Lung (tissue), 12 donors: Measurements from ENCODE around the gene R3HCC1L. TPM values are rescaled to one million over a fixed set of nuclear protein-coding genes. Genes with fewer than 3 reads are reported as not detected.

Experiments used
- ATAC-seq: fragments of 200-7000 bp; cut with Tn5 transposase; one replicate; pipeline ENCODE4 v1.9.1; 2020; ENCODE audit warnings: moderate number of reproducible peaks; ENCODE audit not compliant: insufficient read depth, low FRiP score
- DNase-seq, 3 donors: peaks; one replicate each; pipeline ENCODE4 v3.0.0-alpha.2; 2013 to 2017
- H3K27ac ChIP-seq, 2 donors: one replicate each; pipeline ENCODE4 v1.5.1; 2013; ENCODE audit warnings: mild to moderate bottlenecking in 2 of 2, moderate library complexity in 2 of 2, control low read depth in 1 of 2, inconsistent platforms in 1 of 2, low read depth in 1 of 2, low read length in 1 of 2
- H3K27me3 ChIP-seq, 3 donors: one replicate each; pipeline ENCODE4 v1.5.1; 2013; ENCODE audit warnings: low read length in 2 of 3; ENCODE audit not compliant: control insufficient read depth in 3 of 3, insufficient read depth in 3 of 3
- H3K36me3 ChIP-seq, 4 donors: one replicate each; pipeline ENCODE4 v1.5.1; 2013; ENCODE audit warnings: low read length in 4 of 4, mild to moderate bottlenecking in 1 of 4, moderate library complexity in 1 of 4; ENCODE audit not compliant: control insufficient read depth in 4 of 4, insufficient read depth in 4 of 4
- H3K4me1 ChIP-seq, 5 donors: one replicate each; pipeline ENCODE4 v1.5.1; 2013; ENCODE audit warnings: low read length in 5 of 5, mild to moderate bottlenecking in 2 of 5, moderate library complexity in 1 of 5; ENCODE audit not compliant: control insufficient read depth in 5 of 5, insufficient read depth in 5 of 5
- H3K4me3 ChIP-seq: one replicate; pipeline ENCODE4 v1.5.1; 2013; ENCODE audit warnings: mild to moderate bottlenecking, control low read depth, moderate library complexity
- H3K9ac ChIP-seq, 2 donors: one replicate each; pipeline ENCODE4 v1.5.1; 2013; ENCODE audit warnings: low read length in 2 of 2, control low read depth in 1 of 2; ENCODE audit not compliant: insufficient read depth in 1 of 2
- H3K9me3 ChIP-seq, 4 donors: one replicate each; pipeline ENCODE4 v1.5.1; 2013; ENCODE audit warnings: low read length in 3 of 4, mild to moderate bottlenecking in 1 of 4, moderate library complexity in 1 of 4; ENCODE audit not compliant: control insufficient read depth in 4 of 4, insufficient read depth in 3 of 4
- WGBS, 2 donors: extraction: QIAGEN DNeasy Blood & Tissue Kit; methylation state at CpG; one replicate each; pipeline ENCODE4 v1.1.7; 2013; 5-methylcytosine and 5-hydroxymethylcytosine counted together
- polyA plus RNA-seq, 2 donors: library from polyadenylated mRNA; stranded (reverse); fragments of 200-250 nt; gene quantifications; one replicate each; pipeline ENCODE4 v1.2.1, GENCODE V29; 2013
- total RNA-seq, 2 donors: library from RNA; depleted of rRNA in 1 of 2; stranded (reverse); fragments of >200 nt in 1 of 2; gene quantifications; one replicate each; pipeline ENCODE4 v1.2.1, GENCODE V29; 2014 to 2021
- TF ChIP-seq, protein P1 (sequence below): IDR thresholded peaks from 2 replicates; pipeline ENCODE4 v1.5.1; 2012; ENCODE audit warnings: mild to moderate bottlenecking; ENCODE audit errors: control extremely low read depth, extremely low read depth
- donor health status: control.
- donor health status: control.
- donor health status: Bipolar disorder and iron deficiency.
- donor health status: healthy.
- donor health status: DM: yes; HTN: yes; CAD: no.

Gene R3HCC1L
- total and polyA plus RNA-seq, 4 donors = 5.0 to 39.4 (median 11.3) TPM

GRCh38 chr10:98201760-98202159, 67.3 kb downstream of the R3HCC1L start:
- Histone ChIP-seq H3K9me3 (no peaks in the 10 kb centered on the region), H3K27me3 (no peaks in the 10 kb centered on the region), H3K4me1 (peaks cover 0 to 5% (median 0%) of the 10 kb centered on the region in 5 donors), H3K4me3 (no peak overlapping the region), H3K27ac (no peak overlapping the region), H3K9ac (no peak overlapping the region), H3K36me3 (no peaks in the 10 kb centered on the region)
- TF ChIP-seq, protein P1, sequence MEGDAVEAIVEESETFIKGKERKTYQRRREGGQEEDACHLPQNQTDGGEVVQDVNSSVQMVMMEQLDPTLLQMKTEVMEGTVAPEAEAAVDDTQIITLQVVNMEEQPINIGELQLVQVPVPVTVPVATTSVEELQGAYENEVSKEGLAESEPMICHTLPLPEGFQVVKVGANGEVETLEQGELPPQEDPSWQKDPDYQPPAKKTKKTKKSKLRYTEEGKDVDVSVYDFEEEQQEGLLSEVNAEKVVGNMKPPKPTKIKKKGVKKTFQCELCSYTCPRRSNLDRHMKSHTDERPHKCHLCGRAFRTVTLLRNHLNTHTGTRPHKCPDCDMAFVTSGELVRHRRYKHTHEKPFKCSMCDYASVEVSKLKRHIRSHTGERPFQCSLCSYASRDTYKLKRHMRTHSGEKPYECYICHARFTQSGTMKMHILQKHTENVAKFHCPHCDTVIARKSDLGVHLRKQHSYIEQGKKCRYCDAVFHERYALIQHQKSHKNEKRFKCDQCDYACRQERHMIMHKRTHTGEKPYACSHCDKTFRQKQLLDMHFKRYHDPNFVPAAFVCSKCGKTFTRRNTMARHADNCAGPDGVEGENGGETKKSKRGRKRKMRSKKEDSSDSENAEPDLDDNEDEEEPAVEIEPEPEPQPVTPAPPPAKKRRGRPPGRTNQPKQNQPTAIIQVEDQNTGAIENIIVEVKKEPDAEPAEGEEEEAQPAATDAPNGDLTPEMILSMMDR = no peak
- 96 to 97% methylated on average over 5 of the region's 5 CpGs for WGBS, 2 donors
- DNase-seq (no peak), ATAC-seq (no peak)

DNA sequence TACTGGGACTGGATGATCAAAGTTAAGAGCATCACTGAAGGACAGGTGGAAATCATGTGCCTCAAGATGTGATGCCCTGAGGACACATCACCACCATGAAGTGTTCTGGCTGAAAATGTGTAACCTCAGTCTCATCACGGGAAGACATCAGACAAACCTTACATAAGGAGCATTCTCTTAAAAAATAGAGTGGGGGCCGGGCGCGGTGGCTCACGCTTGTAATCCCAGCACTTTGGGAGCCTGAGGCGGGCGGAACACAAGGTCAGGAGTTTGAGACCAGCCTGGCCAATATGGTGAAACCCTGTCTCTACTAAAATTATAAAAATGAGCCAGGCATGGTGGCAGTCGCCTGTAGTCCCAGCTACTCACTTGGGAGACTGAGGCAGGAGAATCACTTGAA, 67.9 kb downstream of the R3HCC1L start:
- Histone ChIP-seq H3K9me3 (no peaks in the 10 kb centered on the region), H3K27ac (no peak overlapping the region), H3K4me3 (no peak overlapping the region), H3K36me3 (no peaks in the 10 kb centered on the region), H3K4me1 (peaks cover 0 to 5% (median 0%) of the 10 kb centered on the region in 5 donors), H3K9ac (no peak overlapping the region), H3K27me3 (no peaks in the 10 kb centered on the region)
- WGBS, 2 donors = 92 to 97% methylated on average over 8 of the region's 8 CpGs
- ATAC-seq (no peak), DNase-seq (no peak)
- TF ChIP-seq, protein P1 = no peak

GRCh38 chr10:98205351-98205750, 70.9 kb downstream of the R3HCC1L start:
- no peaks in the 10 kb centered on the region for H3K4me1 ChIP-seq
- no peak overlapping the region for H3K4me3 ChIP-seq
- no peak overlapping the region for H3K27ac ChIP-seq
- TF ChIP-seq, protein P1 = no peak
- WGBS, 2 donors = 95 to 97% methylated on average over 2 of the region's 2 CpGs
- ATAC-seq (no peak), DNase-seq (no peak)
- no peaks in the 10 kb centered on the region for H3K9me3 ChIP-seq
- H3K9ac ChIP-seq = no peak overlapping the region
- H3K36me3 ChIP-seq = peaks cover 3 to 10% (median 9%) of the 10 kb centered on the region in 4 donors
- no peaks in the 10 kb centered on the region for H3K27me3 ChIP-seq

- TF ChIP-seq, protein P1 = no peak
- Histone ChIP-seq H3K27ac (no peak overlapping the region), H3K9ac (no peak overlapping the region), H3K9me3 (no peaks in the 10 kb centered on the region), H3K27me3 (no peaks in the 10 kb centered on the region), H3K4me1 (peaks cover 0 to 15% (median 9%) of the 10 kb centered on the region in 5 donors), H3K36me3 (peaks cover 4 to 12% (median 9%) of the 10 kb centered on the region in 4 donors), H3K4me3 (no peak overlapping the region)
- DNase-seq (no peak), ATAC-seq (no peak)
- 97 to 99% methylated on average over 2 of the region's 2 CpGs for WGBS, 2 donors
These were observed 74.5 kb downstream of the R3HCC1L start for GRCh38 chr10:98208925-98209324.
